Hematopoietic multipotent progenitor cell treated with erythropoietin and hydrocortisone succinate and interleukin-3 and kit ligand, for 15 days (in vitro differentiated cells): ENCODE data around the gene CFTR.

Source experiments
- DNase-seq: peaks from one replicate; pipeline ENCODE4 v3.0.0-alpha.2; 2015; ENCODE audit warnings: low spot score

CFTR gene

GRCh38 chr7:117652943-117653680 is 173.3 kb downstream of the CFTR start:
- no peak for DNase-seq

GRCh38 chr7:117654780-117655179 is 175.0 kb downstream of the CFTR start:
- DNase-seq: no peak

- no peak for DNase-seq
Observed at GRCh38 chr7:117656806-117657205, 177.0 kb downstream of the CFTR start.

DNA sequence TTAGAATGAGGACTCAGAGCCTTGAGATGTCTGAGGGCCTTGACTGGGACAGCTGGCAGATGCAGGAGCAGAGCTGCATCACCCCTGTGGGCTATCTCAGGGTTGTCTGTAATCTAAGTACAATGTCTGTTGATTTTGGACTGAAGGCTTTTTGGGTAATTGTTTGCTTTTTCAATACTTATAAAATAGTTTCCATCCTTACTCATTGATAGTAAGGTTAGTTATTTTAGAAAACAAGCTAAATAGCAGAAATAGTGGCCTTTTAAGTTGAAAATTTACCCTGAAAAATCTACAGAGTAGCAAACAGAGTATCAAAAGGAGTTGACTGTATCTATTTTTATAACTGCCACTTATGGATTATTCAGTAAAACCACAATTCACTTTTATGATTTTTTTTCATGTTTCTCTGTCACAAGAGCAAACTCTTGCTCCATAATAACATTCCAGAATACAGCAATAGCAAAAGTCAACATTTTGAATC is 179.7 kb downstream of the CFTR start:
- DNase-seq: no peak

DNA sequence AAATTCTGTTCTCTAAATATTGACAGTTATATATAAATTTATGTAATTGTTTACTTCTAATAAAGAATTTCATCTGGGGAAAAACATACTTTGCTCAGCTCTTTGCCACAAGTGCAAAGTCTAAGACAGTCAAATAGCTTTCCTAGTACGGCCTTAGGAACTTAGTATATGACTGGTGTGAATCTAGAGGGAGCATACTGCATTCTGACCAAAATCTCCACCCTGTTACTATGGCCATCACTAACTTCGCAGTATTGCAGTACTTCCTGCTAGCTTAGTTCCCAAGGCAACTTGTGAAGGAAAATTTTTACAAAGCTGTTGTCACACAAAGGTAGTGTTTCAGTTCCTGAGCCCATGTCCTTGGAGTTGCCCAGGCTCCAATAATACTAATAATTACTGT is 181.5 kb downstream of the CFTR start:
- no peak for DNase-seq

GRCh38 chr7:117664047-117664446 is 184.2 kb downstream of the CFTR start:
- no peak for DNase-seq

GRCh38 chr7:117665368-117665767 is 185.5 kb downstream of the CFTR start:
- no peak for DNase-seq

DNA sequence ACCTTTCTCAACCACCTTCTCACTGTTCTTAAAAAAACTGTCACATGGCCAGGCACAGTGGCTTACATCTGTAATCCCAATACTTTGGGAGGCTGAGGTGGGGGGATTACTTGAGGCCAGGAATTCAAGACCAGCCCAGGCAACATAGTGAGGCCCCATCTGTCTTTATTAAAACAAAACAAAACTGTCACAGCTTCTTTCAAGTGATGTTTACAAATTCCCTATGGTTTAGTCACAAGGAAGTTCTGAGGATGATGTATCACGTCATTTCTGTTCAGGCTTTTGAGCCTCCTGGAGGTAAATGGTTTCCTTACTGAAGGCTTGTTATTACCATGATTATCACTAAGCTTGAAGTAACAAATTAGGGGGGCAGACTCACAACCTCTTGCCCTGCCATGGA is 186.2 kb downstream of the CFTR start:
- DNase-seq: no peak

DNA sequence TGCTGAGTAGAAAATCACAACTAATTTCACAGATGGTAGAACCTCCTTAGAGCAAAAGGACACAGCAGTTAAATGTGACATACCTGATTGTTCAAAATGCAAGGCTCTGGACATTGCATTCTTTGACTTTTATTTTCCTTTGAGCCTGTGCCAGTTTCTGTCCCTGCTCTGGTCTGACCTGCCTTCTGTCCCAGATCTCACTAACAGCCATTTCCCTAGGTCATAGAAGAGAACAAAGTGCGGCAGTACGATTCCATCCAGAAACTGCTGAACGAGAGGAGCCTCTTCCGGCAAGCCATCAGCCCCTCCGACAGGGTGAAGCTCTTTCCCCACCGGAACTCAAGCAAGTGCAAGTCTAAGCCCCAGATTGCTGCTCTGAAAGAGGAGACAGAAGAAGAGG is 186.9 kb downstream of the CFTR start:
- no peak for DNase-seq

GRCh38 chr7:117667456-117667855 is 187.6 kb downstream of the CFTR start:
- DNase-seq: no peak

GRCh38 chr7:117669818-117670217 is 190.0 kb downstream of the CFTR start:
- DNase-seq: no peak

GRCh38 chr7:117672453-117672852 is 192.6 kb downstream of the CFTR start:
- DNase-seq: no peak

- no peak for DNase-seq
Observed at GRCh38 chr7:117673367-117673766, 193.5 kb downstream of the CFTR start.

DNA sequence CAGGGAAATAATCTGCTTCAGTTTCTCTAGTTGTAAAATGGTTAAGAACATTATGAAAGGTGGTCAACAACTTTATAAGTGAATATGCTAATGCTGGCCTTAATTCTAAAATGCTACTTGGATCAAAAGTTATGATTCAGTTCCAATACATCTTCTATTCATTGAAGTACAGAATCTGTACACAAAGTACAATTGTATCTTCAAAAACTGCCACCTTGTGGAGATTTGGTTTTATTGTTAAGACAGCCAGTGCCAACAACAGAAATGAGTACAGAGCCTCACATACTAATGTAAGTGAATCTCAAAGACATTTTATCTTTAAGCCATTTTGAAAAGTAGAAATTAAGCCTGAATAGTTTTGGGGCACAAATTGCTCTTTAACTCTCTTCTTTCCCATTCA is 194.0 kb downstream of the CFTR start:
- no peak for DNase-seq

DNA sequence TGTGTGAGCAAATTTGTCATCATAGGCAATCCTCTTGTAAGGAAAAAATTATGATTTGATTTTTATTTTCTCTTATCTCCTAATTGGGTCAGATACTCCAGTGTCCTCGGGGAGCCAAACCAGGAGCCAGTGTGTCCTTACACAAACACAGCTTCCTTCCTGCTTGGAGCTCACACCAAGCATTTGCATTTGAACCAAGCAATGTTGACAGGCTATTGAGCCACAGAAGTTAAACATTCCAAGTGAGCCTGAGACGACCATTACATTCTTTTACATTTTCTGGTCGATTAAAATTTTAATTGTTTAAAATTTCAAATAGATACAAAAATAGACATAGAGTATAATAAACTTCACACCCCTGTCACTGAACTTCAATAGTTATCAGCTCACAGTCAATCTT is 194.8 kb downstream of the CFTR start:
- DNase-seq: no peak

GRCh38 chr7:117675497-117676435 is 195.9 kb downstream of the CFTR start:
- DNase-seq: no peak

- no peak for DNase-seq
Observed at GRCh38 chr7:117679120-117679519, 199.3 kb downstream of the CFTR start.

GRCh38 chr7:117682681-117683385 is 203.0 kb downstream of the CFTR start:
- no peak for DNase-seq

GRCh38 chr7:117683430-117684175 is 203.8 kb downstream of the CFTR start:
- DNase-seq: no peak

DNA sequence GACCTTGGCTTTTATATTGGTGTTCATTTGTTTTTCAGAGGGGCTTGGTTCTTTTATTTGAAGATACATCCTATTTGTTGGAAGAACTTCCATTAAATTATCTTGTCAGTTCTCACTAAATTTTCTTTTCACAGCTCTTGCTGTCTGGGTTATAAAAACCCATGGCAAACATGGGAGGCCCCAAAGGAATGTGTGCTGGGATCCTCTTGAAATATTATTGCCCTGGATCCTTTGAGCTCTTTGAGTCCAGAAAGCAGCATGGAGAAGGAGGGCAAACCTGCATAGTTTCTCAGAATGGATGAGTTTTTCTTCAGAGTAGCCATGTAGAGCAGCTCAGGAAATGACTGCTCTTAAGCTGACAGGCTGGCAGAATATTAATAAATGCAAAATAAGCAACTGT is 206.0 kb downstream of the CFTR start:
- DNase-seq: no peak

DNA sequence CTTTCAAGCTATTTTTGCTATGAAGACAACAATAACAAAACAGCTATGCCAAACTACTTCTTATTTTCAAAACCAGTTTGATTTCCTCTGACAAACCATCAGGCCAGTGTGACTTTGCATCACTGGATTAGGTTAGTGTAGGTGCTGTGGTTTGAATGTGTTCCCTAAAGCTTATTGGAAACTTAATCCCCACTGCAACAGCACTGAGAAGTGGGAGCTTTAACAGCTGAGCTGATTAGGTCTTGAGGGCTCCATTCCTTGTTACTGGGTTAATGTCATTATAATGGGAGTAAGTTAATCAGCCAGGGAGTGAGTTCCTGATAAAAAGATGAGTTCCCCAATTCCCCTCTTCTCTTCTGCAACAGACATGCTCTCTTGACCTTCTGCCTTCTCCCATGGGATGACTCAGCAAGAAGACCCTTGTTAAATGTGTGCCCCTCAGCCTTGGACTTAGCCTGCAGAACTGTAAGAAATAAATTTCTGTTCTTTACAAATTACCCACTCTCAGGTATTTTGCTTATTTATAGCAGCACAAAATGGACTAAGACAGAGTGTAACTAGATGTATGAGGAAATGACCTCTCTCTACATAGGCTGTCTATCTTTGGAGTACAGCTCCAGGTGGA is 206.6 kb downstream of the CFTR start:
- no peak for DNase-seq
